Measurements from ENCODE around the gene MTA2. TPM values are rescaled to one million over a fixed set of nuclear protein-coding genes. Genes with fewer than 3 reads are reported as not detected.

Gene MTA2
- total RNA-seq, 1 donor from 2014 or later = 33.1 TPM

Small RNA genes lying within 50 kb of the gene (microRNA-seq; reads per million reads assigned to microRNA genes)
- gene MIR6747 (ENCODE audit: borderline number of aligned reads) = not detected

Other genes with a start within 250 kb of the MTA2 start
- not detected for gene SCGB1A1, start 182.8 kb downstream of the MTA2 start, total RNA-seq
- gene AHNAK, start 55.1 kb downstream of the MTA2 start, total RNA-seq = 354 TPM
- 804 TPM for gene EEF1G, start 28.0 kb downstream of the MTA2 start, total RNA-seq
- gene TUT1, start 10.3 kb downstream of the MTA2 start, total RNA-seq = 12.3 TPM
- gene EML3, start 10.9 kb upstream of the MTA2 start, total RNA-seq = 12.9 TPM
- gene ROM1, start 11.4 kb upstream of the MTA2 start, total RNA-seq = 1.7 TPM
- 12.1 TPM for gene B3GAT3, start 20.1 kb upstream of the MTA2 start, total RNA-seq
- gene GANAB, start 44.7 kb upstream of the MTA2 start, total RNA-seq = 106 TPM
- gene INTS5, start 51.4 kb upstream of the MTA2 start, total RNA-seq = 12.0 TPM
- gene C11orf98, start 63.3 kb upstream of the MTA2 start, total RNA-seq = 27.1 TPM
- 3.1 TPM for gene CSKMT, start 63.4 kb upstream of the MTA2 start, total RNA-seq
- 7.7 TPM for gene UQCC3, start 69.8 kb upstream of the MTA2 start, total RNA-seq
- gene LBHD1, start 70.4 kb upstream of the MTA2 start, total RNA-seq = 1.7 TPM
- 88.6 TPM for gene UBXN1, start 77.2 kb upstream of the MTA2 start, total RNA-seq
- 3.4 TPM for gene LRRN4CL, start 87.7 kb upstream of the MTA2 start, total RNA-seq
- gene BSCL2, start 105.6 kb upstream of the MTA2 start, total RNA-seq = 15.2 TPM
- gene GNG3, start 105.8 kb upstream of the MTA2 start, total RNA-seq = not detected
- 35.8 TPM for gene HNRNPUL2, start 125.6 kb upstream of the MTA2 start, total RNA-seq
- 15.1 TPM for gene TTC9C, start 126.6 kb upstream of the MTA2 start, total RNA-seq
- gene ZBTB3, start 152.3 kb upstream of the MTA2 start, total RNA-seq = 10.1 TPM
- gene POLR2G, start 159.7 kb upstream of the MTA2 start, total RNA-seq = 43.5 TPM
- 8.8 TPM for gene TAF6L, start 169.5 kb upstream of the MTA2 start, total RNA-seq
- gene TMEM179B, start 185.5 kb upstream of the MTA2 start, total RNA-seq = 16.9 TPM
- 21.7 TPM for gene TMEM223, start 190.1 kb upstream of the MTA2 start, total RNA-seq
- 49.6 TPM for gene NXF1, start 203.6 kb upstream of the MTA2 start, total RNA-seq
- gene STX5, start 230.2 kb upstream of the MTA2 start, total RNA-seq = 19.5 TPM
- gene TEX54, start 231.0 kb upstream of the MTA2 start, total RNA-seq = not detected
- 25.8 TPM for gene WDR74, start 237.7 kb upstream of the MTA2 start, total RNA-seq

Data from left ventricle myocardium superior (tissue), 1 donor.